Measurements from ENCODE around the gene NPC1L1.

- TF ChIP-seq, protein P1, sequence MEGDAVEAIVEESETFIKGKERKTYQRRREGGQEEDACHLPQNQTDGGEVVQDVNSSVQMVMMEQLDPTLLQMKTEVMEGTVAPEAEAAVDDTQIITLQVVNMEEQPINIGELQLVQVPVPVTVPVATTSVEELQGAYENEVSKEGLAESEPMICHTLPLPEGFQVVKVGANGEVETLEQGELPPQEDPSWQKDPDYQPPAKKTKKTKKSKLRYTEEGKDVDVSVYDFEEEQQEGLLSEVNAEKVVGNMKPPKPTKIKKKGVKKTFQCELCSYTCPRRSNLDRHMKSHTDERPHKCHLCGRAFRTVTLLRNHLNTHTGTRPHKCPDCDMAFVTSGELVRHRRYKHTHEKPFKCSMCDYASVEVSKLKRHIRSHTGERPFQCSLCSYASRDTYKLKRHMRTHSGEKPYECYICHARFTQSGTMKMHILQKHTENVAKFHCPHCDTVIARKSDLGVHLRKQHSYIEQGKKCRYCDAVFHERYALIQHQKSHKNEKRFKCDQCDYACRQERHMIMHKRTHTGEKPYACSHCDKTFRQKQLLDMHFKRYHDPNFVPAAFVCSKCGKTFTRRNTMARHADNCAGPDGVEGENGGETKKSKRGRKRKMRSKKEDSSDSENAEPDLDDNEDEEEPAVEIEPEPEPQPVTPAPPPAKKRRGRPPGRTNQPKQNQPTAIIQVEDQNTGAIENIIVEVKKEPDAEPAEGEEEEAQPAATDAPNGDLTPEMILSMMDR (IDR thresholded peaks at IDR 0.05; ENCODE audit: low read length): no peak
- no peak for TF ChIP-seq EZH2 (IDR thresholded peaks at IDR 0.05; ENCODE audit: borderline replicate concordance, low read length)
Measured at GRCh38 chr7:44580945-44581878, 40.1 kb upstream of the NPC1L1 start.

All from OCI-LY1 (cell line).